Measurements from ENCODE around the gene INO80.

DNA sequence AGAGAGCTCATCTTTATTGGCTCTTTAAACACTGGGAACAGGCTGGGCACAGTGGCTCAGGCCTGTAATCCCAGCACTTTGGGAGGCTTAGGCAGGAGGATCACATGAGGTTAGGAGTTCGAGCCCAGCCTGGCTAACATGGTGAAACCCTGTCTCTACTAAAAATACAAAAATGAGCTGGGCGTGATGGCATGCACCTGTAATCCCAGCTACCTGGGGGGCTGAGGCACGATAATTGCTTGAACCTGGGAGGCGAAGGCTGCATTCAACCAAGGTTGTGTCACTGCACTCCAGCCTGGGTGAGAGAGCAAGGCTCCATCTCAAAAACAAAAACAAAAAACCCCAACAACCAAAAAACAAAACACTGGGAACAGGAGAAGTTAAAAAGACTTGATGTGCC is 90.7 kb downstream of the INO80 start:
- TF ChIP-seq, protein P1, sequence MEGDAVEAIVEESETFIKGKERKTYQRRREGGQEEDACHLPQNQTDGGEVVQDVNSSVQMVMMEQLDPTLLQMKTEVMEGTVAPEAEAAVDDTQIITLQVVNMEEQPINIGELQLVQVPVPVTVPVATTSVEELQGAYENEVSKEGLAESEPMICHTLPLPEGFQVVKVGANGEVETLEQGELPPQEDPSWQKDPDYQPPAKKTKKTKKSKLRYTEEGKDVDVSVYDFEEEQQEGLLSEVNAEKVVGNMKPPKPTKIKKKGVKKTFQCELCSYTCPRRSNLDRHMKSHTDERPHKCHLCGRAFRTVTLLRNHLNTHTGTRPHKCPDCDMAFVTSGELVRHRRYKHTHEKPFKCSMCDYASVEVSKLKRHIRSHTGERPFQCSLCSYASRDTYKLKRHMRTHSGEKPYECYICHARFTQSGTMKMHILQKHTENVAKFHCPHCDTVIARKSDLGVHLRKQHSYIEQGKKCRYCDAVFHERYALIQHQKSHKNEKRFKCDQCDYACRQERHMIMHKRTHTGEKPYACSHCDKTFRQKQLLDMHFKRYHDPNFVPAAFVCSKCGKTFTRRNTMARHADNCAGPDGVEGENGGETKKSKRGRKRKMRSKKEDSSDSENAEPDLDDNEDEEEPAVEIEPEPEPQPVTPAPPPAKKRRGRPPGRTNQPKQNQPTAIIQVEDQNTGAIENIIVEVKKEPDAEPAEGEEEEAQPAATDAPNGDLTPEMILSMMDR (IDR thresholded peaks at IDR 0.05), result no peak
- no peak for TF ChIP-seq POLR2A (IDR thresholded peaks at IDR 0.05)
